HEK293T (cell line): ENCODE measurements around the gene TPI1.

Source experiments
- SUZ12 ChIP-seq: fragments of 450-650 bp; IDR thresholded peaks from 2 replicates; pipeline ENCODE4 v1.6.1; 2016; ENCODE audit warnings: mild to moderate bottlenecking
- TARDBP ChIP-seq: fragments of 450-650 bp; IDR thresholded peaks from 2 replicates; pipeline ENCODE4 v1.6.1; 2016

DNA sequence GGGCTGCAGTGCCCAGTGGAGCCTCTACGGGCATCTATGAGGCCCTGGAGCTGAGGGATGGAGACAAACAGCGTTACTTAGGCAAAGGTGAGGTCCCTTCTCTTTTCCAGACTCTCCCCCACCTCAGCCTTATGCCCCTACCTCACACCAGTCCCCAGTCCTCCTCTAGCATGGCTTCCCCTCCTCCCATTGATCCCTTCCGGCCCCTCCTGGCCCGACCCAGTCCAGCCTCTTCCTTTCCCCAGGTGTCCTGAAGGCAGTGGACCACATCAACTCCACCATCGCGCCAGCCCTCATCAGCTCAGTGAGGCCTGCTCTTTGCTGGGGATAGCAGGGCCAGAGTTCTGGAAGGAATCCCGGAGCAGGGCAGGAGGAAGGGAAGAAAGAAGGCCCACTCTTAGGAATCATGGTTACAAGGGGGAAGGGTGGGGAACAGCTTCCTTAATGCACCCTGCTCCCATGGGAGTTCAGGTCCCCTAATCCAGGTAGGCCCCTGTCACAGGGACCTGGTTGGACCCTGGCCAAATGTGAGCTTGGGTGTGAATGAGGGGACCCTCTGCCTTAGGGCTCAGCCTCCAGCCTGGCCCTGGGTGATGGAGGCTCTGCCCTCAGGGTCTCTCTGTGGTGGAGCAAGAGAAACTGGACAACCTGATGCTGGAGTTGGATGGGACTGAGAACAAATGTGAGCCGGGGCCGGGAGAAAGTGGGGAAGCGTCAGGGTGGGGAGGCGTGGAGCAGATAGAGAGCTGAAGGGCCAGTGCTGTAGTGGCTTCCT, 49.3 kb downstream of the TPI1 start:
- TF ChIP-seq TARDBP (no peak), SUZ12 (no peak)
